K562 (cell line): ENCODE results near the gene MAST4.

Experiments
- TAF1 ChIP-seq: IDR thresholded peaks from 2 replicates; pipeline ENCODE4 v1.6.1; 2011; ENCODE audit warnings: mild to moderate bottlenecking, low read length, moderate library complexity; ENCODE audit not compliant: insufficient read depth, control insufficient read depth, severe bottlenecking; ENCODE audit errors: extremely low read depth
- ZNF384 ChIP-seq: IDR thresholded peaks from 2 replicates; pipeline ENCODE4 v1.6.1; 2012; ENCODE audit warnings: low read depth, low read length, improper control_type of control experiment

- TF ChIP-seq ZNF384 (no peak), TAF1 (no peak)
These were observed 499.4 kb downstream of the MAST4 start for GRCh38 chr5:67095346-67096171.
